Measurements from ENCODE around the gene TAS2R46.

DNA sequence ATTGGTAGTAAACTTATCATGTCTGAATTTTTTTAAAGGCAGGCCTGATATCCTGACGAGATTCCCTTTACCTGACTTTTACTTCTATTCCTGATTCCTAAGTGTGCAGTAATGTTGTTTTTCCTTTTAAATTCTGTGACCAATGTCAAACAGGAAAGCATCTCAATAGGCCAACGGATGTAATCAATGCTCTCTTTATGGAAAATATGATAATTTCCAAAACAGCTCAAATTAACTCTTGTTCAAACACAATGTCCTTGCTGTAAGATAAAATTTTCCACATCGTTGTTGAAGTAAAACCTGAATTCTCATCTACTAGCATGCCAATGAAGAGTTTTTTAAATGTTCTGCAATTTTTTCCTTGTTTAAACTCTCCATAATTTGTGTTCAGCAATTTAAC lies 22.9 kb downstream of the TAS2R46 start:
- TF ChIP-seq, protein P1, sequence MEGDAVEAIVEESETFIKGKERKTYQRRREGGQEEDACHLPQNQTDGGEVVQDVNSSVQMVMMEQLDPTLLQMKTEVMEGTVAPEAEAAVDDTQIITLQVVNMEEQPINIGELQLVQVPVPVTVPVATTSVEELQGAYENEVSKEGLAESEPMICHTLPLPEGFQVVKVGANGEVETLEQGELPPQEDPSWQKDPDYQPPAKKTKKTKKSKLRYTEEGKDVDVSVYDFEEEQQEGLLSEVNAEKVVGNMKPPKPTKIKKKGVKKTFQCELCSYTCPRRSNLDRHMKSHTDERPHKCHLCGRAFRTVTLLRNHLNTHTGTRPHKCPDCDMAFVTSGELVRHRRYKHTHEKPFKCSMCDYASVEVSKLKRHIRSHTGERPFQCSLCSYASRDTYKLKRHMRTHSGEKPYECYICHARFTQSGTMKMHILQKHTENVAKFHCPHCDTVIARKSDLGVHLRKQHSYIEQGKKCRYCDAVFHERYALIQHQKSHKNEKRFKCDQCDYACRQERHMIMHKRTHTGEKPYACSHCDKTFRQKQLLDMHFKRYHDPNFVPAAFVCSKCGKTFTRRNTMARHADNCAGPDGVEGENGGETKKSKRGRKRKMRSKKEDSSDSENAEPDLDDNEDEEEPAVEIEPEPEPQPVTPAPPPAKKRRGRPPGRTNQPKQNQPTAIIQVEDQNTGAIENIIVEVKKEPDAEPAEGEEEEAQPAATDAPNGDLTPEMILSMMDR (IDR thresholded peaks at IDR 0.05; ENCODE audit: low read depth, low read length): no peak
- no peak for TF ChIP-seq EZH2phosphoT487 (IDR thresholded peaks at IDR 0.05; ENCODE audit: low read depth)
